HepG2 (cell line): Measurements from ENCODE around the gene CAMK2N2. TPM values are rescaled to one million over a fixed set of nuclear protein-coding genes. Genes with fewer than 3 reads are reported as not detected.

ENCODE experiments used
- IRX3 ChIP-seq: sonication (generic); formaldehyde crosslinking; IDR thresholded peaks from 2 replicates; pipeline ENCODE4 v1.8.1; 2023; ENCODE audit warnings: mild to moderate bottlenecking, low read depth, missing genetic modification reagents, borderline replicate concordance
- MEIS2 ChIP-seq: sonication (generic); formaldehyde crosslinking; IDR thresholded peaks from 2 replicates; pipeline ENCODE4 v1.9.0; 2021; ENCODE audit warnings: mild to moderate bottlenecking, missing genetic modification reagents
- NFKB2 ChIP-seq: sonication (generic); formaldehyde crosslinking; IDR thresholded peaks from 2 replicates; pipeline ENCODE4 v1.4.0; 2020; ENCODE audit warnings: missing genetic modification reagents, borderline replicate concordance
- ONECUT2 ChIP-seq: sonication (generic); formaldehyde crosslinking; IDR thresholded peaks from 2 replicates; pipeline ENCODE4 v1.4.0; 2020; ENCODE audit warnings: missing genetic modification reagents
- PCBP1 ChIP-seq: fragments of 200-400 bp; formaldehyde crosslinking; IDR thresholded peaks from 2 replicates; pipeline ENCODE4 v1.6.1; 2017; ENCODE audit warnings: mild to moderate bottlenecking, low read depth, low read length, borderline replicate concordance
- PPARG ChIP-seq: conservative IDR thresholded peaks from 2 replicates; pipeline ENCODE4 v1.6.1; 2016; ENCODE audit warnings: missing biosample characterization, missing genetic modification reagents
- RARG ChIP-seq: sonication (generic); formaldehyde crosslinking; IDR thresholded peaks from 2 replicates; pipeline ENCODE4 v1.4.0; 2020; ENCODE audit warnings: low read depth, mild to moderate bottlenecking, missing genetic modification reagents
- STAG1 ChIP-seq: sonication (generic); formaldehyde crosslinking; IDR thresholded peaks from 2 replicates; pipeline ENCODE4 v1.4.0; 2020; ENCODE audit warnings: missing genetic modification reagents
- STAT5B ChIP-seq: sonication (generic); formaldehyde crosslinking; IDR thresholded peaks from 2 replicates; pipeline ENCODE4 v1.4.0; 2020; ENCODE audit warnings: missing genetic modification reagents
- ZKSCAN8 ChIP-seq: IDR thresholded peaks from 2 replicates; pipeline ENCODE4 v1.6.1; 2016; ENCODE audit warnings: borderline replicate concordance, missing genetic modification reagents, missing compliant biosample characterization
- ZNF230 ChIP-seq: sonication (generic); formaldehyde crosslinking; IDR thresholded peaks from 2 replicates; pipeline ENCODE4 v1.4.0; 2020; ENCODE audit warnings: mild to moderate bottlenecking, missing genetic modification reagents
- ZNF282 ChIP-seq: fragments of 450-650 bp; IDR thresholded peaks from 2 replicates; pipeline ENCODE4 v1.6.1; 2018; ENCODE audit not compliant: partially characterized antibody
- ZNF432 ChIP-seq: sonication (generic); formaldehyde crosslinking; IDR thresholded peaks from 2 replicates; pipeline ENCODE4 v1.5.0; 2020; ENCODE audit warnings: missing genetic modification reagents, mild to moderate bottlenecking, borderline replicate concordance
- ZNF567 ChIP-seq: sonication (generic); formaldehyde crosslinking; IDR thresholded peaks from 2 replicates; pipeline ENCODE4 v1.8.1; 2023; ENCODE audit warnings: mild to moderate bottlenecking, missing genetic modification reagents, borderline replicate concordance
- ZNF780A ChIP-seq: sonication (generic); formaldehyde crosslinking; IDR thresholded peaks from 2 replicates; pipeline ENCODE4 v1.8.0; 2022; ENCODE audit warnings: mild to moderate bottlenecking, missing genetic modification reagents, moderate library complexity
- polyA plus RNA-seq, 8 experiments: library from polyadenylated mRNA; depleted of rRNA in 3 of 8; stranded (reverse) in 7 of 8; unstranded in 1 of 8; fragments of >200 nt; fragmentation: Illumina TruSeq in 4 of 8; extraction: Trizol in 4 of 8; gene quantifications; 2 replicates each; pipeline versions ENCODE4 v1.2.1 to v1.2.3, GENCODE V29; 2011 to 2016; ENCODE audit warnings: low read depth in 4 of 8, missing spikeins in 1 of 8, mixed read lengths in 1 of 8; ENCODE audit not compliant: insufficient read depth in 1 of 8
- total RNA-seq, 5 experiments: library from RNA; depleted of rRNA; stranded (reverse); fragments of >200 nt; fragmentation: Illumina TruSeq; extraction: Trizol; gene quantifications; 2 replicates each; pipeline ENCODE4 v1.2.3, GENCODE V29; 2016; ENCODE audit warnings: low read depth in 1 of 5
- TF ChIP-seq, protein P1 (sequence below): sonication (generic); formaldehyde crosslinking; IDR thresholded peaks from 2 replicates; pipeline ENCODE4 v1.4.0; 2020; ENCODE audit warnings: missing genetic modification reagents; ENCODE audit errors: not compliant biosample characterization
- TF ChIP-seq, protein P2 (sequence below): sonication (generic); formaldehyde crosslinking; IDR thresholded peaks from 2 replicates; pipeline ENCODE4 v1.5.1; 2020; ENCODE audit warnings: mild to moderate bottlenecking, moderate library complexity, missing genetic modification reagents
- TF ChIP-seq, protein P3 (sequence below): sonication (generic); formaldehyde crosslinking; IDR thresholded peaks from 2 replicates; pipeline ENCODE4 v1.4.0; 2020; ENCODE audit warnings: missing genetic modification reagents

CAMK2N2 gene
- total and polyA plus RNA-seq, 2 of the 13 experiments (the other 11 are each of a cell fraction or from before 2014, with no cell fraction given) = 0.12 to 0.27 TPM

DNA sequence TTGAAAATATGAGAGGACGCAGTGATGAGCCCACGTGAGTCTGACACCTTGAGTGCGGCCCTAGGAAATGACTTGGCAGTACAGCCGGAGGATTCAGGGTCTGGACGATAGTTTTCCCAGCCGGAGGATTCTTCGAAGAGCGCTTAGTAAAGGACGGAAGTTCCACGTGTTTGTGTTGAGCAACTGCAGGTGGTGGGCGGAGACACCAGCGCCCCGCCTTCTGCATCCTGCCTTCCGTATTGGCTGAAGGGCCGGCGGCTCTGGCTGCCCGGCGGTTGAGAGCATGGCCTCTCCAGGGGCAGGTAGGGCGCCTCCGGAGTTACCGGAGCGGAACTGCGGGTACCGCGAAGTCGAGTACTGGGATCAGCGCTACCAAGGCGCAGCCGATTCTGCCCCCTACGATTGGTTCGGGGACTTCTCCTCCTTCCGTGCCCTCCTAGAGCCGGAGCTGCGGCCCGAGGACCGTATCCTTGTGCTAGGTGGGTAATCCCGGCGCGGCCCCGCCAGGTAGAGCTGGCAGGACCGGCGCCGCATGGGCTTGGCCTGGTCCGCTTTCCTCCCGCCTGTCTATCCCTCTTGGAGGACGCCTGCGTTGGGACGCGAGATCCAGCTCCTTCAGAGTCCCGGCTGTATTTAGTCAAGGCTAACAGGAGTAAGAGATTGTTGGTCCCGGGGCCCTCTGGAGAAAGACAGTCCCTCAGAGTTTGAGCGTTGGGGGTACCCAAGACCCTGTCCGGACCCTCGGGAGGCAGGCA is 11.8 kb downstream of the CAMK2N2 start, which contains the start of gene EEF1AKMT4 (continued):
- no peak for TF ChIP-seq IRX3 (CRISPR knock-in tag)
- no peak; the same call in 1 of the 2 replicates for TF ChIP-seq ZKSCAN8 (CRISPR knock-in tag)
- peak; percentile 85; the same call in 1 of the 2 replicates for TF ChIP-seq NFKB2
- TF ChIP-seq ONECUT2 (CRISPR knock-in tag) = no peak
- no peak for TF ChIP-seq PCBP1
- TF ChIP-seq ZNF432 = no peak
- TF ChIP-seq ZNF282 = no peak
- TF ChIP-seq ZNF230 (CRISPR knock-in tag) = no peak
- no peak for TF ChIP-seq RARG (CRISPR knock-in tag)
- no peak; the same call in 1 of the 2 replicates for TF ChIP-seq STAG1 (CRISPR knock-in tag)
- TF ChIP-seq, protein P1, sequence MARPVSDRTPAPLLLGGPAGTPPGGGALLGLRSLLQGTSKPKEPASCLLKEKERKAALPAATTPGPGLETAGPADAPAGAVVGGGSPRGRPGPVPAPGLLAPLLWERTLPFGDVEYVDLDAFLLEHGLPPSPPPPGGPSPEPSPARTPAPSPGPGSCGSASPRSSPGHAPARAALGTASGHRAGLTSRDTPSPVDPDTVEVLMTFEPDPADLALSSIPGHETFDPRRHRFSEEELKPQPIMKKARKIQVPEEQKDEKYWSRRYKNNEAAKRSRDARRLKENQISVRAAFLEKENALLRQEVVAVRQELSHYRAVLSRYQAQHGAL (CRISPR knock-in tag) = no peak
- TF ChIP-seq, protein P2, sequence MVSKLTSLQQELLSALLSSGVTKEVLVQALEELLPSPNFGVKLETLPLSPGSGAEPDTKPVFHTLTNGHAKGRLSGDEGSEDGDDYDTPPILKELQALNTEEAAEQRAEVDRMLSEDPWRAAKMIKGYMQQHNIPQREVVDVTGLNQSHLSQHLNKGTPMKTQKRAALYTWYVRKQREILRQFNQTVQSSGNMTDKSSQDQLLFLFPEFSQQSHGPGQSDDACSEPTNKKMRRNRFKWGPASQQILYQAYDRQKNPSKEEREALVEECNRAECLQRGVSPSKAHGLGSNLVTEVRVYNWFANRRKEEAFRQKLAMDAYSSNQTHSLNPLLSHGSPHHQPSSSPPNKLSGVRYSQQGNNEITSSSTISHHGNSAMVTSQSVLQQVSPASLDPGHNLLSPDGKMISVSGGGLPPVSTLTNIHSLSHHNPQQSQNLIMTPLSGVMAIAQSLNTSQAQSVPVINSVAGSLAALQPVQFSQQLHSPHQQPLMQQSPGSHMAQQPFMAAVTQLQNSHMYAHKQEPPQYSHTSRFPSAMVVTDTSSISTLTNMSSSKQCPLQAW (CRISPR knock-in tag) = no peak; the same call in 1 of the 2 replicates
- TF ChIP-seq ZNF567 (CRISPR knock-in tag) = no peak
- peak; percentile 46 for TF ChIP-seq MEIS2 (CRISPR knock-in tag)
- no peak for TF ChIP-seq ZNF780A
- no peak for TF ChIP-seq STAT5B (CRISPR knock-in tag)
- TF ChIP-seq, protein P3, sequence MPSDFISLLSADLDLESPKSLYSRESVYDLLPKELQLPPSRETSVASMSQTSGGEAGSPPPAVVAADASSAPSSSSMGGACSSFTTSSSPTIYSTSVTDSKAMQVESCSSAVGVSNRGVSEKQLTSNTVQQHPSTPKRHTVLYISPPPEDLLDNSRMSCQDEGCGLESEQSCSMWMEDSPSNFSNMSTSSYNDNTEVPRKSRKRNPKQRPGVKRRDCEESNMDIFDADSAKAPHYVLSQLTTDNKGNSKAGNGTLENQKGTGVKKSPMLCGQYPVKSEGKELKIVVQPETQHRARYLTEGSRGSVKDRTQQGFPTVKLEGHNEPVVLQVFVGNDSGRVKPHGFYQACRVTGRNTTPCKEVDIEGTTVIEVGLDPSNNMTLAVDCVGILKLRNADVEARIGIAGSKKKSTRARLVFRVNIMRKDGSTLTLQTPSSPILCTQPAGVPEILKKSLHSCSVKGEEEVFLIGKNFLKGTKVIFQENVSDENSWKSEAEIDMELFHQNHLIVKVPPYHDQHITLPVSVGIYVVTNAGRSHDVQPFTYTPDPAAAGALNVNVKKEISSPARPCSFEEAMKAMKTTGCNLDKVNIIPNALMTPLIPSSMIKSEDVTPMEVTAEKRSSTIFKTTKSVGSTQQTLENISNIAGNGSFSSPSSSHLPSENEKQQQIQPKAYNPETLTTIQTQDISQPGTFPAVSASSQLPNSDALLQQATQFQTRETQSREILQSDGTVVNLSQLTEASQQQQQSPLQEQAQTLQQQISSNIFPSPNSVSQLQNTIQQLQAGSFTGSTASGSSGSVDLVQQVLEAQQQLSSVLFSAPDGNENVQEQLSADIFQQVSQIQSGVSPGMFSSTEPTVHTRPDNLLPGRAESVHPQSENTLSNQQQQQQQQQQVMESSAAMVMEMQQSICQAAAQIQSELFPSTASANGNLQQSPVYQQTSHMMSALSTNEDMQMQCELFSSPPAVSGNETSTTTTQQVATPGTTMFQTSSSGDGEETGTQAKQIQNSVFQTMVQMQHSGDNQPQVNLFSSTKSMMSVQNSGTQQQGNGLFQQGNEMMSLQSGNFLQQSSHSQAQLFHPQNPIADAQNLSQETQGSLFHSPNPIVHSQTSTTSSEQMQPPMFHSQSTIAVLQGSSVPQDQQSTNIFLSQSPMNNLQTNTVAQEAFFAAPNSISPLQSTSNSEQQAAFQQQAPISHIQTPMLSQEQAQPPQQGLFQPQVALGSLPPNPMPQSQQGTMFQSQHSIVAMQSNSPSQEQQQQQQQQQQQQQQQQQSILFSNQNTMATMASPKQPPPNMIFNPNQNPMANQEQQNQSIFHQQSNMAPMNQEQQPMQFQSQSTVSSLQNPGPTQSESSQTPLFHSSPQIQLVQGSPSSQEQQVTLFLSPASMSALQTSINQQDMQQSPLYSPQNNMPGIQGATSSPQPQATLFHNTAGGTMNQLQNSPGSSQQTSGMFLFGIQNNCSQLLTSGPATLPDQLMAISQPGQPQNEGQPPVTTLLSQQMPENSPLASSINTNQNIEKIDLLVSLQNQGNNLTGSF = peak; percentile 68; the same call in 1 of the 2 replicates
- TF ChIP-seq PPARG (CRISPR knock-in tag) = no peak
